HEK293T (cell line): ENCODE results near the gene TMEM221.

Experiments used
- CTCF ChIA-PET: fragments of 350-600 bp; formaldehyde crosslinking; extraction: SDS; loops from one replicate; lab custom pipeline; 2021; ENCODE audit warnings: antibody characterized with exemption, inconsistent platforms; lab: Yijun Ruan, JAX
- POLR2A ChIA-PET: fragments of 350-600 bp; formaldehyde crosslinking; extraction: SDS; loops from one replicate; lab custom pipeline; 2020; ENCODE audit warnings: antibody characterized with exemption, inconsistent platforms; lab: Yijun Ruan, JAX
- DNase-seq: peaks from one replicate; pipeline ENCODE4 v3.0.0; 2012; ENCODE audit warnings: mixed read lengths; ENCODE audit errors: extremely low spot score
- ARNT ChIP-seq: fragments of 450-650 bp; IDR thresholded peaks from 2 replicates; pipeline ENCODE4 v1.6.1; 2017; ENCODE audit warnings: mild to moderate bottlenecking
- BHLHE40 ChIP-seq: fragments of 450-650 bp; IDR thresholded peaks from 2 replicates; pipeline ENCODE4 v1.6.1; 2016; ENCODE audit warnings: mild to moderate bottlenecking, moderate library complexity, borderline replicate concordance
- CTBP1 ChIP-seq: fragments of 450-650 bp; IDR thresholded peaks from 2 replicates; pipeline ENCODE4 v1.6.1; 2016; ENCODE audit warnings: borderline replicate concordance
- ELF4 ChIP-seq: fragments of 450-650 bp; IDR thresholded peaks from 2 replicates; pipeline ENCODE4 v1.6.1; 2017; ENCODE audit warnings: antibody characterized with exemption
- FOXA1 ChIP-seq: fragments of 450-650 bp; IDR thresholded peaks from 2 replicates; pipeline ENCODE4 v1.6.1; 2016; ENCODE audit warnings: mild to moderate bottlenecking
- FOXK2 ChIP-seq: fragments of 450-650 bp; IDR thresholded peaks from 2 replicates; pipeline ENCODE4 v1.6.1; 2016; ENCODE audit warnings: mild to moderate bottlenecking
- FOXM1 ChIP-seq: fragments of 450-650 bp; IDR thresholded peaks from 2 replicates; pipeline ENCODE4 v1.6.1; 2017; ENCODE audit warnings: mild to moderate bottlenecking, borderline replicate concordance
- HDGF ChIP-seq: fragments of 450-650 bp; IDR thresholded peaks from 2 replicates; pipeline ENCODE4 v1.6.1; 2017; ENCODE audit warnings: antibody characterized with exemption, borderline replicate concordance
- L3MBTL2 ChIP-seq: fragments of 450-650 bp; conservative IDR thresholded peaks from 2 replicates; pipeline ENCODE4 v1.6.1; 2016; ENCODE audit warnings: mild to moderate bottlenecking
- LEF1 ChIP-seq: fragments of 450-650 bp; IDR thresholded peaks from 2 replicates; pipeline ENCODE4 v1.6.1; 2017; ENCODE audit warnings: mild to moderate bottlenecking, borderline replicate concordance
- NFRKB ChIP-seq: fragments of 450-650 bp; IDR thresholded peaks from 2 replicates; pipeline ENCODE4 v1.6.1; 2016; ENCODE audit warnings: mild to moderate bottlenecking, moderate library complexity
- PKNOX1 ChIP-seq: fragments of 450-650 bp; IDR thresholded peaks from 2 replicates; pipeline ENCODE4 v1.6.1; 2016
- SP1 ChIP-seq: fragments of 450-650 bp; IDR thresholded peaks from 2 replicates; pipeline ENCODE4 v1.6.1; 2017
- SUZ12 ChIP-seq: fragments of 450-650 bp; IDR thresholded peaks from 2 replicates; pipeline ENCODE4 v1.6.1; 2016; ENCODE audit warnings: mild to moderate bottlenecking
- TARDBP ChIP-seq: fragments of 450-650 bp; IDR thresholded peaks from 2 replicates; pipeline ENCODE4 v1.6.1; 2016
- ZNF384 ChIP-seq: fragments of 450-650 bp; IDR thresholded peaks from 2 replicates; pipeline ENCODE4 v1.6.1; 2016

Gene TMEM221

GRCh38 chr19:17450264-17451075 lies 2.0 kb upstream of the TMEM221 start:
- POLR2A ChIA-PET, result no interaction called here
- DNase-seq, result no peak
- TF ChIP-seq L3MBTL2 (no peak), ELF4 (no peak), FOXK2 (no peak), FOXA1 (no peak), SUZ12 (no peak), PKNOX1 (no peak), ARNT (no peak), CTBP1 (no peak), HDGF (no peak), TARDBP (no peak), ZNF384 (no peak), SP1 (no peak), BHLHE40 (no peak), LEF1 (no peak), NFRKB (no peak), FOXM1 (no peak)
- CTCF ChIA-PET, result interaction anchor here (0.6 to 0.7 kb wide), 3 partner anchors 10 to 211 kb away, joined by 3 to 5 read pairs (median 4); no protein-coding TSS in a partner anchor

- CTCF ChIA-PET, result interaction anchor here (0.9 to 1.5 kb wide), 5 partner anchors 10 to 319 kb away, joined by 3 to 6 read pairs (median 4); no protein-coding TSS in a partner anchor
- TF ChIP-seq L3MBTL2 (no peak), FOXA1 (no peak), ARNT (no peak), ELF4 (no peak), SUZ12 (no peak), FOXK2 (no peak), TARDBP (no peak), HDGF (no peak), SP1 (no peak), FOXM1 (no peak), ZNF384 (no peak), CTBP1 (no peak)
- POLR2A ChIA-PET, result interaction anchor here (1.8 kb wide), 1 partner anchor 319 kb away, joined by 5 read pairs; no protein-coding TSS in a partner anchor
- no peak for DNase-seq
These were observed 751 bp downstream of the TMEM221 start for GRCh38 chr19:17447704-17448130.

- ChIA-PET POLR2A (no interaction called here), CTCF (no interaction called here)
- TF ChIP-seq LEF1 (no peak), ZNF384 (no peak), TARDBP (0 out of 2 replicates have a peak, but pooled peaks have one; percentile 7)
- DNase-seq, result no peak
These were observed 2.8 kb downstream of the TMEM221 start for GRCh38 chr19:17445526-17446165.

- peak; percentile 52 for DNase-seq
- CTCF ChIA-PET, result interaction anchor here (0.5 to 1.7 kb wide), 12 partner anchors 8 to 566 kb away, joined by 3 to 6 read pairs (median 3); no protein-coding TSS in a partner anchor
- TF ChIP-seq SUZ12, result no peak
- TF ChIP-seq SP1, result no peak
- TF ChIP-seq ZNF384, result no peak
- TF ChIP-seq FOXM1, result no peak; the same call in 1 of the 2 replicates
- TF ChIP-seq HDGF, result no peak
- POLR2A ChIA-PET, result interaction anchor here (1.6 kb wide), 1 partner anchor 22 kb away, joined by 6 read pairs; no protein-coding TSS in a partner anchor
These were observed 7.0 kb downstream of the TMEM221 start for GRCh38 chr19:17441241-17442021.

GRCh38 chr19:17436874-17437267 lies 11.6 kb downstream of the TMEM221 start:
- no peak for DNase-seq
- POLR2A ChIA-PET, result interaction anchor here (1.0 to 1.1 kb wide), 2 partner anchors 17 to 144 kb away, joined by 3 to 4 read pairs; partner anchors contain the start of gene MVB12A
- CTCF ChIA-PET, result interaction anchor here (1.2 kb wide), 1 partner anchor 10 kb away, joined by 3 read pairs; no protein-coding TSS in a partner anchor
- no peak for TF ChIP-seq SUZ12
- TF ChIP-seq FOXA1, result no peak
- TF ChIP-seq ZNF384, result no peak
- no peak for TF ChIP-seq SP1
- TF ChIP-seq PKNOX1, result no peak
- no peak for TF ChIP-seq TARDBP
- TF ChIP-seq L3MBTL2, result no peak
- TF ChIP-seq FOXK2, result no peak
- no peak for TF ChIP-seq HDGF
